GM20000 (cell line): ENCODE measurements around the gene CALML3.

ENCODE experiments used
- DNase-seq: peaks from one replicate; pipeline ENCODE4 v3.0.0; 2012; ENCODE audit warnings: low spot score
- CTCF ChIP-seq: IDR thresholded peaks from 2 replicates; pipeline ENCODE4 v1.5.1; 2012; ENCODE audit warnings: mild to moderate bottlenecking, control low read depth; ENCODE audit errors: extremely low read depth, missing control alignments

The CALML3 gene

GRCh38 chr10:5546891-5547680 lies 22.3 kb downstream of the CALML3 start:
- DNase-seq, result no peak
- no peak for TF ChIP-seq CTCF

DNA sequence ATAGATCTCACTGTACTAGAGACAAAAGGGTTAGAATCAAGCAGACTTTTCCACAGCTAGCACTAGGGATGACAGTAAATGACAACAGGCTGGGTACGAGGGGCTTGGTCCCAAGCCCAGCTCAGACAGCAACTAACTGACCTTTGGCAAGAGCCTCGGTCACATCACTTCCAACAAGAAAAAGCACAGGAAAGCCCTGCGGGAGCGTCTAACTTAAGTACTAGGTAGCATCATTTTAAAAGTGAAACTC lies 22.8 kb downstream of the CALML3 start:
- DNase-seq, result no peak
- no peak for TF ChIP-seq CTCF

- no peak for TF ChIP-seq CTCF
- no peak for DNase-seq
Observed at GRCh38 chr10:5547931-5548660, 23.3 kb downstream of the CALML3 start.

DNA sequence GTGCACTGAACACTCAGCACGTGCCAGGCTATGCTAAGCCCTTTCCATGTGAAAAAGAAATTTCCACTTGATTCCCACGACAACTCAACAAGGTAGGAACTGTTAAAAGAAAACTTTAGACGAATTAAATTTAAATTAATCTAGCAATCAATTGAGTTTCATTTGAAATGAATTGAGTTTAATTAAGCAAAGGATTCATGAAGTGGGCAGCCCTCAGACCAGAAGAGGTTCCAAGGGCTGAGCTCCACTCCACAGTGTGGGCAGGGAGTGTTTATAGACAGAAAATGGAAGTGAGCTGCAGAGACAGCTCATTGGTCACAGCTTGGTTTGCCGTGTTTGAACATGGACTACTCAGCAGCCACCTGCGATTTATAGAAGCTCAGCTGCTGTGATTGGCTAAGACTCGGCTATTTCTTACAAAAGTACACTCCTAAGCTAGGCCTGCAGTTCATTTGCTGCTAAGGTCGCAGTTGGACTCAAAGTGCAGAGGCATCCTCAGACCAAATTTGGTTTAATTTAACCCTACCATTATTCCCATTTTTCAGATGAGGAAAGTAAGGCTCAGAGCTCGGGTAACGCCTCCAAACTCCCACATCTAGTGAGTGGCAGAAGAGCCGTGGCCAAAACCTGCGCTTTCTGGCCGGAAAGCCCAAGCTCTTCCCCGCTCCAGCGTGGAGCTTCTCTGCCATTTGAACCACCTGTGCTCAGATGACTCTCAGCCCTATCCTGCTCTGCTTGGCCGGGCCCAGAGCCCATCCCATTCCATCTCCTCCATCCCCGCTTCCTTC lies 24.9 kb downstream of the CALML3 start:
- no peak for TF ChIP-seq CTCF
- no peak for DNase-seq

DNA sequence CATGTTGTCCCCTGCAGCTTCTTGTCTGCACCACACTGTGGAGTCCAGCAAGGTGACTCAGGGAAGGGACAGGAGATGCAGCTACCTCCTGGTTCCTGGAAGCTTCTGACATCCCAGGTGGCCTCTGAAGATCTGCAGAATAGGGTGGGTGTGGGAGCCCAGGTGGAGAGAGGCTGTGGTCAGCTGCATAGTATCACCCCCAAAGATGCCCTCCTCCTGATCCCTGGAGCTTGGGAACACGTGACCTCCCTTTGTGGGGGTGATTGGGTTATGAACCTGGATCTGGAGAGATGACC lies 25.4 kb downstream of the CALML3 start:
- no peak for TF ChIP-seq CTCF

DNA sequence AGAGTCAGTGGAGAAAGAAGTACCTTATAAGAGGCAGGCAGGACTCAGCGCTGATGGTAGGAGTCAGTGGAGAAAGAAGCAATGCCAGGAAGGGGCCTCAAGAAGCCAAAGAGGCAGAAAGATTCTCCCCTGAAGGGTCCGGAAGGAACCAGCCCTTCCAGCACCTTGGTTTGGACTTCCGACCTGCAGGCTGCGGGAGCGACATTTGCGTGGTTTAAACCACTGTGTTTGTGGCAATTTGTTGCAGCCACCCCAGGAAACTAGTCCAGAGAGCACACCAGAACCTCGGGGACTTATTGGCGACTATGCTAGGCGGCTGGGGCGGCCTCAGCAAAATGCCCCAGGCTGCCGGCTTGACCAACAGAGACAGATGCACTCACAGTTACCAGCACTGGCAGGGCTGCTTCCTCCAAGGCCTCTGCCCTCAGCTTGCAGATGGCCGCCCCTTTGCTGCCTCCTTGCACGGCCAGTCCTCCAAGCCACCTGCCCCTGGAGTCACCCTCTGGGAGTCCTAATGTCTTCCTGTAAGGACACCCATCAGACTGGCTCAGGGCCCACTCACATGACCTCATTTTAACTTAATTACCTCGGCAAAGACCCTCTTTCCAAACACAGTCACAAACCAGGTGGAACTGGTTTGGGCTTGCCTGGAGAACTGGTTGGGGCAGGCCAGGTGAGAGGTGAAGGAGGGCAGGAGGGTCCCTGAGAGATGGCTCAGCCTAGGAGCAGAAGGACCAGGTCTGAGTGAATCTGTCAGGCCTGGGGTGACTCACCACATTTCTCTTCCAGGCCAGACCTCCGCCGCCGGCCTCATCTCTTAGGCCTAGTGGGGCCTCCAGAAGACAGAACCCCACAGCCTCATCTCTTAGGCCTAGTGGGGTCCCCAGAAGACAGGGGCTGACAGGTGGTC lies 26.1 kb downstream of the CALML3 start:
- no peak for DNase-seq
- no peak for TF ChIP-seq CTCF

More for the DNA sequence above, 25.4 kb downstream of the CALML3 start:
- DNase-seq, result no peak
